Glutamatergic neuron (in vitro differentiated cells): Measurements from ENCODE around the gene DPF3. TPM values are rescaled to one million over a fixed set of nuclear protein-coding genes. Genes with fewer than 3 reads are reported as not detected.

Experiments used
- DNase-seq: peaks from one replicate; pipeline ENCODE4 v3.0.0; 2022
- H3K27ac Mint-ChIP-seq: one replicate; pipeline ENCODE4 v1.8.0; 2020; ENCODE audit warnings: mild to moderate bottlenecking, mixed read lengths, inconsistent platforms; ENCODE audit not compliant: unreplicated experiment
- H3K27me3 Mint-ChIP-seq: one replicate; pipeline ENCODE4 v1.8.0; 2020; ENCODE audit warnings: mild to moderate bottlenecking, moderate library complexity, mixed read lengths, inconsistent platforms; ENCODE audit not compliant: unreplicated experiment
- H3K36me3 Mint-ChIP-seq: one replicate; pipeline ENCODE4 v1.8.0; 2020; ENCODE audit warnings: mild to moderate bottlenecking, mixed read lengths, inconsistent platforms; ENCODE audit not compliant: unreplicated experiment
- H3K4me1 Mint-ChIP-seq: one replicate; pipeline ENCODE4 v1.8.0; 2020; ENCODE audit warnings: mild to moderate bottlenecking, low read depth, mixed read lengths, inconsistent platforms; ENCODE audit not compliant: unreplicated experiment
- H3K4me3 Mint-ChIP-seq: one replicate; pipeline ENCODE4 v1.8.0; 2020; ENCODE audit warnings: mild to moderate bottlenecking, mixed read lengths, inconsistent platforms; ENCODE audit not compliant: unreplicated experiment
- H3K9me3 Mint-ChIP-seq: one replicate; pipeline ENCODE4 v1.8.0; 2020; ENCODE audit warnings: mild to moderate bottlenecking, moderate library complexity, mixed read lengths, inconsistent platforms; ENCODE audit not compliant: unreplicated experiment
- long read RNA-seq: library from polyadenylated mRNA; unstranded; transcript quantifications from one replicate; pipeline ENCODE4 v2.0.0, GENCODE V29; 2020; ENCODE audit not compliant: unreplicated experiment
- total RNA-seq: library from RNA; stranded (reverse); fragmentation: NEBNext Ultra II Directional; extraction: Animal tissue kit (Norgen Biotek cat#: 25700); gene quantifications from one replicate; pipeline ENCODE4 v1.2.1, GENCODE V29; 2021; ENCODE audit not compliant: unreplicated experiment
- TF ChIP-seq, protein P1 (sequence below): fragments of 200-600 bp; sonication (generic); IDR thresholded peaks from one replicate; pipeline ENCODE4 v1.5.0; 2021; ENCODE audit not compliant: partially characterized antibody, unreplicated experiment

DPF3 gene
- 13.7 TPM for total RNA-seq
- long read RNA-seq, full-length matches to known transcripts = 1 of 2 reads
- long read RNA-seq, partial matches to known transcripts = 0 of 2 reads
- long read RNA-seq, other reads (novel, unspliced or antisense) = 1 of 2 reads

DNA sequence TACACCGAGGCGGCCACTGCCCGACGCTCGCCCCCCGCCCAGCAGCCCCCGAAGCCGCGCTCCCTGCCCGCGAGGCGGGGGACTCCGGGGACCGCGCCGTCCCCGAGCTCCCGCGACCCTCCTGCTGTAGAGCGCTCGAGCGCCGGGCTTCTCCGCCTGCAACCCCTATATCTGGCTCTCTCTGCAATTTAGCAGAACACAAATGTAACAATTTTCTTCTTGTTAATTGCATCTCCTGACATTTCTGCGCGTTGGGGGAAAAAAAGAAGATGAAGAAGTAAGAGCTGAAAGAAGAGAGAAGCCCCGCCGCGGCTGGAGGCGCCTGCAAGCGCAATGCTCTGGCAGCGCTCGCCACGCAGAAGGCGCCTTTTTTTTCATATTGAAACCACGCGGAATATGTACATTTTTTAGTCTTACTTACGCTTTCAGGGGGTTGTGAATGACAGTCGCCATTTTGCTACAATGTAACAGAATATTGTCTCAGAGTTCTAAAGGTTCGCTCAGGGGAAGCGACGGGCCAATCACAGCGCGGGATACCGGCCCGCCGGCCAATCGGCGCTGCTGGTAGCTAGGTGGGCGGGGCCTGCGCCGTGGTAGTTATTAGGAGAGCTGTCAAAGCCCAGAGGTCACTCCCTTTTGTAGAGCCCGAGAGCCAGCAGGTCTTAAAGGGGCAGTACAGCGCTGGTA lies at the start of gene DPF3:
Gene DPF3, minus strand, starts transcription at position 466 of the 687 bp plus-strand sequence. Its CDS starts 13 bp downstream, at position 453.
- Mint-ChIP-seq H3K9me3 (peaks cover 5% of the 10 kb centered on the region), H3K27ac (peak within 1 kb of the TSS; percentile 74), H3K36me3 (no peaks in the 10 kb centered on the region), H3K4me1 (peaks cover 17% of the 10 kb centered on the region), H3K27me3 (peaks cover 5% of the 10 kb centered on the region), H3K4me3 (peak within 1 kb of the TSS; percentile 99)
- peak; percentile 98 for DNase-seq
- TF ChIP-seq, protein P1, sequence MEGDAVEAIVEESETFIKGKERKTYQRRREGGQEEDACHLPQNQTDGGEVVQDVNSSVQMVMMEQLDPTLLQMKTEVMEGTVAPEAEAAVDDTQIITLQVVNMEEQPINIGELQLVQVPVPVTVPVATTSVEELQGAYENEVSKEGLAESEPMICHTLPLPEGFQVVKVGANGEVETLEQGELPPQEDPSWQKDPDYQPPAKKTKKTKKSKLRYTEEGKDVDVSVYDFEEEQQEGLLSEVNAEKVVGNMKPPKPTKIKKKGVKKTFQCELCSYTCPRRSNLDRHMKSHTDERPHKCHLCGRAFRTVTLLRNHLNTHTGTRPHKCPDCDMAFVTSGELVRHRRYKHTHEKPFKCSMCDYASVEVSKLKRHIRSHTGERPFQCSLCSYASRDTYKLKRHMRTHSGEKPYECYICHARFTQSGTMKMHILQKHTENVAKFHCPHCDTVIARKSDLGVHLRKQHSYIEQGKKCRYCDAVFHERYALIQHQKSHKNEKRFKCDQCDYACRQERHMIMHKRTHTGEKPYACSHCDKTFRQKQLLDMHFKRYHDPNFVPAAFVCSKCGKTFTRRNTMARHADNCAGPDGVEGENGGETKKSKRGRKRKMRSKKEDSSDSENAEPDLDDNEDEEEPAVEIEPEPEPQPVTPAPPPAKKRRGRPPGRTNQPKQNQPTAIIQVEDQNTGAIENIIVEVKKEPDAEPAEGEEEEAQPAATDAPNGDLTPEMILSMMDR = no peak

DNA sequence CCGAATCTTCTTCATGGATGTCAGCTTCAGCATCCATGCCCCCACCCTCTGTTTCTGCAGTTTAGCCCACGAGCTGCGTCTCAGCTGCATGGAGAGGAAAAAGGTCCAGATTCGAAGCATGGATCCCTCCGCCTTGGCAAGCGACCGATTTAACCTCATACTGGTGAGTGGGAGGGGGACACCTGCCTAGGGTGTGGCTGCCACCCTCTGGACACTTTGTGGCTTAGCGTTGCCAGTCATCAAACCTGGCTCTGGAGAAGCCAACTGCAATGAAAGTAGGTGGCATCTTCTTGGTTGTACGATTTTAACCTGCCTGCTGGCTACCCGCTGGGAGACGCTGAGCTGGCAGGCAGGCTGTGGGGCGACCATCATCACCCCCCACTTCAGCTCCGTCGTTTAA lies 49.0 kb upstream of the DPF3 start:
- TF ChIP-seq, protein P1 = no peak
- Mint-ChIP-seq H3K27me3 (peaks cover 2% of the 10 kb centered on the region), H3K4me3 (no peak overlapping the region), H3K27ac (no peak overlapping the region), H3K4me1 (no peaks in the 10 kb centered on the region), H3K36me3 (peaks cover 4% of the 10 kb centered on the region), H3K9me3 (peaks cover 4% of the 10 kb centered on the region)
- no peak for DNase-seq

DNA sequence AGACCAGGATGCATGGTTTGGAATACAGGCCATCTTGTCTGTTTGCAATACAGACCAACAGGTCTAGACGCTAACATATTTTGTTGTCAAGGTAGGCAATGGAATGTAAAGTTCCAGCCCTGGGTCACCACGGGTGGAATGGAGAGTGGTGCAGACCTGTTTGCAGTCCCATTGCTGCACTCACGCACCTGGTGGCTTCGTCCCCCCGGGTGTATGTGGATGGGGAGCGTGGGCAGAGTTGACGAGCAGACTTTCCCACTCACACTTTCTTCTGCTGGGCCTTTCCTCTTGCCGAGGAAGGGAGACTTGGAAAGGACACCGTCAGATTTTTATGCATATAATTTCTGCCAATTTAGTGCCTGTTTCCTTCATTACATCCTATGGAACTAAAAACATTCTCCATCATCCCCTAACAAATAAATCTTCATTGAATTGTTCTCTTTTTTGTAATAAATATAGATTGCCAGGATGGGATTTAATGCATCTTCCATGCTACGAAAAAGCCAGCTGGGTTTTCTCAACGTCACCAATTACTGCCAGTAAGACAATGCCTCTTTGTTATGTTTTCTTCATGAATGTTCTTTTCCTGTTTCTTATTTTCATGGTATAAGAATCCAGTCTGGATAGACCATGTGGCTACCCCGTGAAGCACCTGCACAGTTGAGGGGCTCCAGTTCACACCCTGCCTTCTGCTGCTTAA lies 47.5 kb upstream of the DPF3 start:
- H3K36me3 Mint-ChIP-seq = peaks cover 8% of the 10 kb centered on the region
- DNase-seq = no peak
- peaks cover 4% of the 10 kb centered on the region for H3K9me3 Mint-ChIP-seq
- no peak overlapping the region for H3K4me3 Mint-ChIP-seq
- peaks cover 2% of the 10 kb centered on the region for H3K27me3 Mint-ChIP-seq
- peaks cover 6% of the 10 kb centered on the region for H3K4me1 Mint-ChIP-seq
- TF ChIP-seq, protein P1 = no peak
- no peak overlapping the region for H3K27ac Mint-ChIP-seq

DNA sequence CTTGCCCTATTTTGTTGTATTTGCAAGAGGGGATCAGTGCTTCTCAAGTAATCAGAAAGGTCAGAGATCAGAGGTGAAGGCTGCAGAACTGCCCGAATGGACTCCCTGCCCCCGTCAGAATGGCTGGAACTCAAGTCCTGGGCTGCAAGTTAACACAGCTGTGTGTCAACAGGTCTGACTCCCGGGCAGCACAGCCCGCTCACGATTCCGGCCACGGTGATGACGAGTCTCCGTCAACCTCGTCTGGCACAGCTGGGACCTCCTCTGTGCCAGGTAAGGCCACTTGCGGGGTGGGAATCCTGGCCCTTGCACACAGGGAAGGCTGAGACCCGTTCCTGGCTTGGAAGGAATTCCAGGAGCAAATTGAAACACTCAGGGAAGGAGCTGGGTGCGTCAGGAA lies 45.7 kb upstream of the DPF3 start:
- Mint-ChIP-seq H3K4me1 (peaks cover 7% of the 10 kb centered on the region), H3K27ac (no peak overlapping the region), H3K27me3 (peaks cover 2% of the 10 kb centered on the region), H3K4me3 (no peak overlapping the region), H3K9me3 (peaks cover 4% of the 10 kb centered on the region), H3K36me3 (peaks cover 8% of the 10 kb centered on the region)
- TF ChIP-seq, protein P1 = no peak
- DNase-seq = no peak

DNA sequence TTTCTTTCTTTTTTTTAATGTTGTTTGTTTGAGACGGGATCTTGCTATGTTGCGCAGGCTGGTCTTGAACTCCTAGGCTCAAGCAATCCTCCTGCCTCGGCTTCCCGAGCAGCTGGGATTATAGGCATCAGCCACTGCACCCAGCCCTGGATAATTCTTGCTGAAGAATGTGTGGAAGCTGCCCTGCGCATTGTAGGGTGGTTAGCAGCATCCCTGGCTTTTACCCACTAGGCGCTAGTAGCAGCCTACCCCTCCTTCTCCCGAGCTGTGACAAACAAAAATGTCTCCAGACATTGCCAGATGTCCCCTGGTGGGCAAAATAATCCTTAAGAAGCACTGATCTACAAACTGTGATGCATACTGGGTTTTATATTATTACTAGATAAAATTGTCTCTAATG lies 39.0 kb upstream of the DPF3 start:
- TF ChIP-seq, protein P1 = no peak
- Mint-ChIP-seq H3K4me3 (no peak overlapping the region), H3K9me3 (no peaks in the 10 kb centered on the region), H3K36me3 (peaks cover 4% of the 10 kb centered on the region), H3K27me3 (no peaks in the 10 kb centered on the region), H3K27ac (no peak overlapping the region), H3K4me1 (peaks cover 7% of the 10 kb centered on the region)
- DNase-seq = no peak
